Colonic mucosa (tissue), 4 donors: ENCODE measurements around the gene TEX54. TPM values are rescaled to one million over a fixed set of nuclear protein-coding genes. Genes with fewer than 3 reads are reported as not detected.
"Not testable (repeated sequence)": the region's sequence is repeated elsewhere in the genome, so short reads cannot be mapped to it uniquely, and the experiment has no call there.

ENCODE experiments used
- DNase-seq: peaks from one replicate; pipeline ENCODE4 v3.0.0-alpha.2; 2020
- H3K27ac ChIP-seq: fragments of 200-600 bp; one replicate; pipeline ENCODE4 v1.8.0; 2021
- H3K27me3 ChIP-seq: fragments of 200-600 bp; one replicate; pipeline ENCODE4 v1.8.0; 2021
- H3K36me3 ChIP-seq: fragments of 200-600 bp; one replicate; pipeline ENCODE4 v1.8.0; 2021
- H3K4me1 ChIP-seq: fragments of 200-600 bp; one replicate; pipeline ENCODE4 v1.8.0; 2021; ENCODE audit warnings: mild to moderate bottlenecking
- H3K4me3 ChIP-seq: fragments of 200-600 bp; one replicate; pipeline ENCODE4 v1.8.0; 2021
- H3K9ac ChIP-seq, 2 donors: one replicate each; pipeline ENCODE4 v1.7.0; 2013; ENCODE audit warnings: control low read depth in 2 of 2, low read depth in 2 of 2, low read length in 2 of 2
- H3K9me3 ChIP-seq: fragments of 200-600 bp; one replicate; pipeline ENCODE4 v1.8.0; 2021
- CTCF ChIP-seq: fragments of 200-600 bp; IDR thresholded peaks from one replicate; pipeline ENCODE4 v1.8.0; 2022; ENCODE audit warnings: antibody characterized with exemption, mild to moderate bottlenecking
- intact Hi-C: fragments of 100-400 bp; cut with DNase I; formaldehyde crosslinking; loops from one replicate; pipeline ENCODE4 v1.14.1; 2022
- total RNA-seq, 2 donors: library from RNA; stranded (reverse); fragmentation: NEBNext Ultra II Directional in 1 of 2; extraction: Animal tissue kit (Norgen Biotek cat#: 25700) in 1 of 2; gene quantifications; one replicate each; pipeline ENCODE4 v1.2.1, GENCODE V29; 2021
- donor health status: healthy.
- donor health status: DM: no; HTN: no; CAD: no.
- donor health status: DM: no; HTN: no; CAD: no.

The TEX54 gene
- total RNA-seq, 2 donors from 2014 or later, result not detected

- peaks cover 3% of the 10 kb centered on the region for H3K4me1 ChIP-seq
- H3K4me3 ChIP-seq, result peak within 1 kb of the TSS; percentile 89
- peak within 1 kb of the TSS; percentile 97 for H3K27ac ChIP-seq
- intact Hi-C loops, result no loop called here
- DNase-seq, result peak; percentile 97
- H3K36me3 ChIP-seq, result no peaks in the 10 kb centered on the region
- no peaks in the 10 kb centered on the region for H3K27me3 ChIP-seq
- no peaks in the 10 kb centered on the region for H3K9me3 ChIP-seq
- peak within 1 kb of the TSS; percentile 87 to 95 for H3K9ac ChIP-seq
- no peak for TF ChIP-seq CTCF
Measured at GRCh38 chr11:62839050-62839945, 6.7 kb upstream of the TEX54 start, which contains the start of gene WDR74. WDR74 (minus strand) TSS chr11:62839590; CDS start chr11:62839570, 20 bp downstream.

GRCh38 chr11:62835336-62835735 is 2.7 kb upstream of the TEX54 start:
- Histone ChIP-seq H3K9ac (no peak overlapping the region), H3K27ac (no peak overlapping the region), H3K36me3 (no peaks in the 10 kb centered on the region), H3K4me1 (peaks cover 4% of the 10 kb centered on the region), H3K27me3 (no peaks in the 10 kb centered on the region), H3K4me3 (no peak overlapping the region), H3K9me3 (no peaks in the 10 kb centered on the region)
- no peak for TF ChIP-seq CTCF
- intact Hi-C loops, result no loop called here
- no peak for DNase-seq

- no peaks in the 10 kb centered on the region for H3K36me3 ChIP-seq
- H3K9ac ChIP-seq, result peak within 1 kb of the TSS; percentile 93 to 97
- no peak for TF ChIP-seq CTCF
- DNase-seq, result peak; percentile 100
- peak within 1 kb of the TSS; percentile 86 for H3K27ac ChIP-seq
- H3K4me3 ChIP-seq, result peak within 1 kb of the TSS; percentile 89
- no peaks in the 10 kb centered on the region for H3K27me3 ChIP-seq
- peaks cover 5% of the 10 kb centered on the region for H3K4me1 ChIP-seq
- intact Hi-C loops, result no loop called here
- no peaks in the 10 kb centered on the region for H3K9me3 ChIP-seq
Measured at GRCh38 chr11:62831520-62832335, 913 bp downstream of the TEX54 start, which contains the start of gene STX5. STX5 (minus strand) TSS chr11:62832051; CDS start chr11:62831243, 808 bp downstream.

- no peak for TF ChIP-seq CTCF
- H3K36me3 ChIP-seq, result peaks cover 5% of the 10 kb centered on the region
- peak overlapping the region; percentile 89 for H3K4me3 ChIP-seq
- DNase-seq, result no peak
- intact Hi-C loops, result no loop called here
- H3K27me3 ChIP-seq, result no peaks in the 10 kb centered on the region
- H3K9me3 ChIP-seq, result no peaks in the 10 kb centered on the region
- peak overlapping the region; percentile 86 for H3K27ac ChIP-seq
- peak overlapping the region; percentile 90 to 97 for H3K9ac ChIP-seq
- H3K4me1 ChIP-seq, result peaks cover 5% of the 10 kb centered on the region
Measured at GRCh38 chr11:62830904-62831519, 1.6 kb downstream of the TEX54 start.

- H3K27ac ChIP-seq, H3K9me3 ChIP-seq, DNase-seq, H3K4me3 ChIP-seq, H3K9ac ChIP-seq, H3K4me1 ChIP-seq, H3K27me3 ChIP-seq, intact Hi-C loops: not testable (repeated sequence)
- peaks cover 17% of the 10 kb centered on the region for H3K36me3 ChIP-seq
Measured at GRCh38 chr11:62828130-62828529, 4.5 kb downstream of the TEX54 start.
